HFF-Myc (cell line): ENCODE data around the gene PPP1R11.

Source experiments
- DNase-seq: peaks from one replicate; pipeline ENCODE4 v3.0.0-alpha.2; 2011; ENCODE audit warnings: low read depth; ENCODE audit errors: extremely low read depth
- H3K4me3 ChIP-seq: replicated peaks from 2 replicates; pipeline ENCODE4 v1.5.1; 2011; ENCODE audit warnings: low read depth, mild to moderate bottlenecking, control low read depth, low read length
- TF ChIP-seq, protein P1 (sequence below): IDR thresholded peaks from 2 replicates; pipeline ENCODE4 v1.5.1; 2012; ENCODE audit warnings: mild to moderate bottlenecking, low read depth, low read length, control low read depth; ENCODE audit errors: missing control alignments

PPP1R11 gene

DNA sequence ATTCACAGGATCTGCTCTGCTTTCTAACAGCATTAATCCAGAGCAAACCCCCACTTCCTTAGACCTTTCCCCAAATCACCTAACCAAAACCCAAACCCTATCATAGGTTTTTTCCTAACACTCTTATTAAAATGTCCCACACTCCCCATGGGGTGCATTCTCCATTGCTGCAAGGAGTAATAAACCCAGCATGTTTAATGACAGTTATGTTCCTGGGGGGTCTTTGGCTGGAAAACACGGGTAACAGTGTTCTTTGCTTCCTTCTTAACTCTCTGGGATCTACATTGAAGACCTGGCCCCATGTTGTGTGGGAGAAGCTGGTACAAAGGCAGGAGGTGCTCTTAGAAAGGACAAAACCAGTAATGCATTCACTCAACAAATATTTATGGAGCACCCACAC is 29.8 kb downstream of the PPP1R11 start:
- no peak overlapping the region for H3K4me3 ChIP-seq
- TF ChIP-seq, protein P1, sequence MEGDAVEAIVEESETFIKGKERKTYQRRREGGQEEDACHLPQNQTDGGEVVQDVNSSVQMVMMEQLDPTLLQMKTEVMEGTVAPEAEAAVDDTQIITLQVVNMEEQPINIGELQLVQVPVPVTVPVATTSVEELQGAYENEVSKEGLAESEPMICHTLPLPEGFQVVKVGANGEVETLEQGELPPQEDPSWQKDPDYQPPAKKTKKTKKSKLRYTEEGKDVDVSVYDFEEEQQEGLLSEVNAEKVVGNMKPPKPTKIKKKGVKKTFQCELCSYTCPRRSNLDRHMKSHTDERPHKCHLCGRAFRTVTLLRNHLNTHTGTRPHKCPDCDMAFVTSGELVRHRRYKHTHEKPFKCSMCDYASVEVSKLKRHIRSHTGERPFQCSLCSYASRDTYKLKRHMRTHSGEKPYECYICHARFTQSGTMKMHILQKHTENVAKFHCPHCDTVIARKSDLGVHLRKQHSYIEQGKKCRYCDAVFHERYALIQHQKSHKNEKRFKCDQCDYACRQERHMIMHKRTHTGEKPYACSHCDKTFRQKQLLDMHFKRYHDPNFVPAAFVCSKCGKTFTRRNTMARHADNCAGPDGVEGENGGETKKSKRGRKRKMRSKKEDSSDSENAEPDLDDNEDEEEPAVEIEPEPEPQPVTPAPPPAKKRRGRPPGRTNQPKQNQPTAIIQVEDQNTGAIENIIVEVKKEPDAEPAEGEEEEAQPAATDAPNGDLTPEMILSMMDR: no peak
- no peak for DNase-seq

DNA sequence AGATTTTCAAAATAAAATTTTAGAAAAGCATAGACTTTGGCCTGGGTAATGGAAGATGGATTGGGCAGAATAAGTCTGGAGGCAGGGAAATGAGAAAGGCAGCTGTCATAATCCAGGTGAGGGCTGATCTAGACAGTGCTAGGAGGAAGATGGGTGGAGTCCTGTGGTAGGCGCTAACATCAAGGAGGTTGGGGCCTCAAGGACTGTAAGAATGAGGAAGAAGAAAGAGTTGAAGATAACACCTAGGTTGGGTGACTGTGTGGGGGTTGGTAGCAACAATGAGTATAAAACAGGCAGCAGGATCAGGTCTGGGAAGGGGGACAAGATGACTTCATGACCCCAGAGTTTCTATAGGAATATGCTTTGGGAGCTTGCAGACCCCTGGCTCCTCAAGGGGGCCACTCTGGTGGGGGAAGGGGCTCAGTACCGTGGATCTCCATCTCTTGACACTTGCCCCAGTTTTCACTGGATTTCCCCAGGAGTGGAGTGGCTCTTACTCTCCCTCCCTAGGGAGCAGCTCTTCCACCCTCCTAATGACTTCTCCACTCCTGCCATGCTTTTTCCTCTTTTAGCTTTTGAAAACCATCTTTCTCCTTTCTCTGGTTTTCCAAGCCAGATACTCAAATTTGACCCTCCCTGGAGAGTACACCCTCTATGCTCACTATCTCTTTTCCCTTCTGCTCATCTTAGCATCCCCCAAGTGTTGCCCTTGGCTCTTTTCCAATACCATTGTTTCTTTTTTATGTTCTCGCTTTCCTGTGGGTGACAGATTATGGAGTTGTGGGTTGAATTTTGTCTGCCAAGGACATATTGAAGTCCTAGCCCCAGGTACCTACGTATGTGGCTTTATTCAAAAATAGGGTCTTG is 31.1 kb downstream of the PPP1R11 start:
- no peak for DNase-seq
- TF ChIP-seq, protein P1: no peak
- no peak overlapping the region for H3K4me3 ChIP-seq

DNA sequence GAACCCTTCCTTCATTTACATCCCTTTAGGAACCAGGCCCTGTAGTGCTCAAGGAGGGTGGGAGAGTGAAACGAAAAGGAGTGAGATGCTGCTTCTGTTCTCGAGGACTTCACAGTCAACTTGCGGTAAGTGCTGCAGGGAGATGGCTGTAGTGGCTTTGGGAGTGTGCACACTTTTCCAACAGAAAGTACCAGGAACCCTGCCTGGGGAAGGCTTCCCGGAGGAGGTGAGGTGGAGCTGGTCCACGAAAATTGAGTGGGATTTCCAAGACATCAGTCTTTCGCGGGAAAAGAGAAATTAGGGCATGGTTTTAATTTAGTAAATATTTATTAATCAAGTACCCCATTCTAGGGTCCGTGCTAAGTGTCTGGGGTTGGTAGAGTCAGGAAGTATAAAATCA is 33.2 kb downstream of the PPP1R11 start:
- no peak for DNase-seq
- 0 out of 2 replicates have a peak overlapping the region, but pooled peaks have one; percentile 18 for H3K4me3 ChIP-seq
- TF ChIP-seq, protein P1: no peak

DNA sequence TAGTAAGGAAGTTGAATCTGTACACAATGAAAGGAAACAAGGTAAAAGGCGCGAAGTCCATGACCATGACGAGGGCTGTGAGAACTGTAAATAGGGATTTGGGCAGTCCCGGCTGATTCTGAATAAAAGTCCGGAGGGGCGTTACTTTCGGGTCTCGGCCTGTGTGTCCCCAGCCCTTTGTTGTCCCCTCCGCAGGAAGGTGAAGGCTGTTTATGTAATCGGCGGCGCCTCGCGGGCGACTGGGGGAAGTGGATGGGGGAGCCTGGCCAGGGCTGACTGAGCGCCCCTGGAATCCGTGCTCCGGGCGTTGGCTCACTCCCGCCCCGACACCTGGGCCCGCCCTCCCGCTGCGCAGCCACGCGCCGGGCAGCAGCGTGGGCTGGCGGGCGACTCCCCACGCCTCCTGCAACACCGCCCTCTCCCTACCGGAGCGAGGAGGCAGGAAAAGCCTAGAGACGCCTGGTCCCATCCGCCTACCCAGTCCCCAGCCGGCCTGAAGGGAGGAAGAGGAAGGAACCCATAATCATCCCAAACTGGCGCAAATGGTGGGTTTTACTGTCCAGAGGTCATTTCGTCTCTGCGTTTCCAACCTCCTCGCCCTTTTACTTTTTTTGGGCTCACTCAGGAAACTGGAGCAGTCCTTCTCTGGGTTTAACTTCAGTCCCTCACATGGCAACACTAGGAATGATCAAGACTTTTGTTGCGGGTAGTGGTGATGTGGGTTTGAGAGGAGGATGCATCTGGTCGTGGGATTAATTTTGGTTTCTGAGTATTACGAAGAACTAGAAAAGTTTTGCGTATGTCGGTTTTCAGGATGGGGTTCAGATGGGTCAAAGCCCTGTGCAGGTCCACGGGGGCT is 33.8 kb downstream of the PPP1R11 start:
- DNase-seq: no peak
- H3K4me3 ChIP-seq: peak overlapping the region; percentile 18
- TF ChIP-seq, protein P1: no peak

DNA sequence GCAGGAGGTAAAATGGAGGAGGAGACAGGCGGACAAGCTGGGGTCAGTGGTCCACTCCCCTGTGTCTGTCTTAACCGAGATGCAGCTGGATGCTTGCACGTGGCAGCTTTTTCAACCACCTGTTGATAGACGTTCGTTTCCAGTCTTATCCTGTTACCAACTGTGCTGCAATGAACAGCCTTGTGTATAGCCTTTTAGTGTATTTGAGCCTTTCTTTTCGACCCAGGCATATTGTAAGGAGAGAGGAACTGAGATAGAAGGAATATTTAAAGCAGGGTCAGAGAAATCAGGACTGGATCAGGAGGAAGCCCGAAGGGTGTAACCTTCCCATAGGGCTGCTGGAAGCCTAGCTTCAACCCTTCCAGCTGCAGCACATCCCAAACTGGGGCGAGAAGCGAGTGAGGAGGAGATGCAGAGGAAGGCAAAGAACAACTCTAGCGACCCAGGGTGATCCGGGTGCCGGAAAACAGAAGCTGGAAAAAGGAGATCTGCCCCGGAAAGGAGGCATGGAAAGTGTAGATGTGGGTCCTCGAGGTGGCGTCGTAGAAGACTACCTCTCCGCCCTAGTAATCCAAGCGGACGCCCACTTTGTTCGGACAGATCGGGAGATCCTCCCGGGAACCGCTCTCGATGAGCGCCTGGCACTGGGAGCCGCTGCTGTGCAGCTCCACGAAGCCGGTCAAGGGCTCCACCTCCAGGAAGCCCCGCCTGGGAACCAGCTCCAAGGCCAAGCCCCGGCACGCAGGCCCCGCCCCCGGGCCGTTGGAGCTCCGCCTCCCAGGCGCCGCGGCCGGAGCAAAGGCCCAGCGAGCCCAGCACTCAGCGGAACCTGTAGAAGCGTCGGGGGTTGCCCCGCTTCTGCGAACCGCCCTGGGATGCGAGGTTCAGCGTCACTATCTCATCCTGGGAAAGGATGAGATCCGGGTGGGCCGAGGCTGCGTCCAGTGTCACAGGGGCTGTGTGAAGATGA is 34.7 kb downstream of the PPP1R11 start:
- peak; percentile 33 for DNase-seq

More for the DNA sequence above, 34.7 kb downstream of the PPP1R11 start:
- TF ChIP-seq, protein P1: no peak
- peak overlapping the region; percentile 26 for H3K4me3 ChIP-seq
